Smooth muscle cell (in vitro differentiated cells): ENCODE results near the gene MAP7. TPM values are rescaled to one million over a fixed set of nuclear protein-coding genes. Genes with fewer than 3 reads are reported as not detected.

Experiments used
- DNase-seq: peaks from one replicate; lab custom pipeline; 2025; ENCODE audit not compliant: unreplicated experiment; lab: John Stamatoyannopoulos, UW
- H2AFZ ChIP-seq: fragments of 200-600 bp; sonication (generic); 2 replicates; pipeline ENCODE4 v1.6.0; 2016; ENCODE audit warnings: antibody characterized with exemption, low read depth, mild to moderate bottlenecking
- H3F3A ChIP-seq: fragments of 200-600 bp; sonication (generic); 2 replicates; pipeline ENCODE4 v1.6.0; 2017; ENCODE audit warnings: antibody characterized with exemption, low read depth
- H3K27ac ChIP-seq: fragments of 200-600 bp; sonication (generic); 2 replicates; pipeline ENCODE4 v1.5.1; 2016; ENCODE audit warnings: low read depth, mild to moderate bottlenecking
- H3K27me3 ChIP-seq: fragments of 200-600 bp; sonication (generic); 2 replicates; pipeline ENCODE4 v1.6.1; 2016; ENCODE audit warnings: low read depth, mild to moderate bottlenecking
- H3K36me3 ChIP-seq: fragments of 200-600 bp; sonication (generic); 2 replicates; pipeline ENCODE4 v1.5.1; 2016; ENCODE audit warnings: low read depth
- H3K4me1 ChIP-seq: fragments of 200-600 bp; sonication (generic); 2 replicates; pipeline ENCODE4 v1.5.1; 2016; ENCODE audit warnings: low read depth
- H3K4me2 ChIP-seq: fragments of 200-600 bp; sonication (generic); 2 replicates; pipeline ENCODE4 v1.6.0; 2016; ENCODE audit warnings: mild to moderate bottlenecking
- H3K4me3 ChIP-seq: fragments of 200-600 bp; sonication (generic); 2 replicates; pipeline ENCODE4 v1.5.1; 2016; ENCODE audit warnings: mild to moderate bottlenecking
- H3K79me2 ChIP-seq: fragments of 200-600 bp; sonication (generic); 2 replicates; pipeline ENCODE4 v1.6.0; 2016; ENCODE audit warnings: low read depth, mild to moderate bottlenecking
- H3K9ac ChIP-seq: fragments of 200-600 bp; sonication (generic); 2 replicates; pipeline ENCODE4 v1.6.0; 2016; ENCODE audit warnings: low read depth
- H3K9me3 ChIP-seq: fragments of 200-600 bp; sonication (generic); replicated peaks from 2 replicates; pipeline ENCODE4 v1.5.1; 2016; ENCODE audit warnings: low read depth
- H4K20me1 ChIP-seq: fragments of 200-600 bp; sonication (generic); 2 replicates; pipeline ENCODE4 v1.6.0; 2016; ENCODE audit warnings: low read depth
- WGBS: methylation state at CpG from one replicate; pipeline ENCODE4 v1.1.7; 2016; ENCODE audit warnings: low lambda C conversion rate; 5-methylcytosine and 5-hydroxymethylcytosine counted together
- polyA plus RNA-seq: library from polyadenylated mRNA; unstranded; fragments of >200 nt; fragmentation: Nextera tagmentation; extraction: Ambion mirVana; gene quantifications from 2 replicates; pipeline ENCODE4 v1.2.1, GENCODE V29; 2016
- total RNA-seq: library from RNA; depleted of rRNA; stranded (reverse); fragments of >200 nt; gene quantifications from 2 replicates; pipeline ENCODE4 v1.2.3, GENCODE V29; 2014
- TF ChIP-seq, protein P1 (sequence below): fragments of 200-600 bp; sonication (generic); IDR thresholded peaks from 2 replicates; pipeline ENCODE4 v1.5.1; 2017; ENCODE audit warnings: borderline replicate concordance, mild to moderate bottlenecking, antibody characterized with exemption; ENCODE audit not compliant: insufficient read depth, poor library complexity, severe bottlenecking

MAP7 gene
- total and polyA plus RNA-seq, 2 experiments from 2014 or later, result 1.6 to 8.2 TPM

DNA sequence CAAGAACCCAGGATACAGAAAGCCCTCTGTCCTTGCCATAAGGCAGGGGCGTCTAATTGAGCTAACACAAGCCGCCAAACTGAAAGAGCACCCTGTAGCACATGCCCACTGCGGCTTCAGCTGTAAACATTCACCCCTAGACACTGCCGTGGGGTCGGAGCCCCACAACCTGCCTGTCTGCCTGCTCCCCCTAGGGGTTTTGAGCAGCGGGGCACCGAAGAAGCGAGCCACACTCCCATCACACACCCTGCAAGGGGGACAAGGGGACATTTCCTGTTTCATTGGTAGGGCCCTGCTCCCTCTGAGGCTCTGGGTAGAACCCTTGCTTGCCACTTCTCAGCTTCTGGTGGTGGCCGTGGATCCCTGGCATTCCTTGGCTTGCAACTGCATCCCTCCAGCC, 215.4 kb downstream of the MAP7 start:
- WGBS, result 81% methylated on average over 9 of the region's 9 CpGs
- H3K27ac ChIP-seq, result no peak overlapping the region
- H3K9me3 ChIP-seq, result no peaks in the 10 kb centered on the region
- H3K4me1 ChIP-seq, result no peaks in the 10 kb centered on the region
- no peaks in the 10 kb centered on the region for H4K20me1 ChIP-seq
- H3K27me3 ChIP-seq, result no peaks in the 10 kb centered on the region
- no peak overlapping the region for H3K4me2 ChIP-seq
- H3F3A ChIP-seq, result no peaks in the 10 kb centered on the region
- no peaks in the 10 kb centered on the region for H3K79me2 ChIP-seq
- H3K4me3 ChIP-seq, result no peak overlapping the region
- no peak for DNase-seq
- TF ChIP-seq, protein P1, sequence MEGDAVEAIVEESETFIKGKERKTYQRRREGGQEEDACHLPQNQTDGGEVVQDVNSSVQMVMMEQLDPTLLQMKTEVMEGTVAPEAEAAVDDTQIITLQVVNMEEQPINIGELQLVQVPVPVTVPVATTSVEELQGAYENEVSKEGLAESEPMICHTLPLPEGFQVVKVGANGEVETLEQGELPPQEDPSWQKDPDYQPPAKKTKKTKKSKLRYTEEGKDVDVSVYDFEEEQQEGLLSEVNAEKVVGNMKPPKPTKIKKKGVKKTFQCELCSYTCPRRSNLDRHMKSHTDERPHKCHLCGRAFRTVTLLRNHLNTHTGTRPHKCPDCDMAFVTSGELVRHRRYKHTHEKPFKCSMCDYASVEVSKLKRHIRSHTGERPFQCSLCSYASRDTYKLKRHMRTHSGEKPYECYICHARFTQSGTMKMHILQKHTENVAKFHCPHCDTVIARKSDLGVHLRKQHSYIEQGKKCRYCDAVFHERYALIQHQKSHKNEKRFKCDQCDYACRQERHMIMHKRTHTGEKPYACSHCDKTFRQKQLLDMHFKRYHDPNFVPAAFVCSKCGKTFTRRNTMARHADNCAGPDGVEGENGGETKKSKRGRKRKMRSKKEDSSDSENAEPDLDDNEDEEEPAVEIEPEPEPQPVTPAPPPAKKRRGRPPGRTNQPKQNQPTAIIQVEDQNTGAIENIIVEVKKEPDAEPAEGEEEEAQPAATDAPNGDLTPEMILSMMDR, result no peak
- no peaks in the 10 kb centered on the region for H3K36me3 ChIP-seq
- H2AFZ ChIP-seq, result no peak overlapping the region
- no peak overlapping the region for H3K9ac ChIP-seq

GRCh38 chr6:136334465-136334846, 215.8 kb downstream of the MAP7 start:
- 93% methylated on average over 13 of the region's 13 CpGs for WGBS
- DNase-seq, result no peak
- no peaks in the 10 kb centered on the region for H3K27me3 ChIP-seq
- H4K20me1 ChIP-seq, result no peaks in the 10 kb centered on the region
- no peaks in the 10 kb centered on the region for H3K4me1 ChIP-seq
- no peak overlapping the region for H3K4me2 ChIP-seq
- no peak overlapping the region for H3K27ac ChIP-seq
- TF ChIP-seq, protein P1, result no peak
- no peaks in the 10 kb centered on the region for H3K79me2 ChIP-seq
- no peaks in the 10 kb centered on the region for H3K9me3 ChIP-seq
- H3K9ac ChIP-seq, result no peak overlapping the region
- H3F3A ChIP-seq, result no peaks in the 10 kb centered on the region
- H3K4me3 ChIP-seq, result no peak overlapping the region
- no peak overlapping the region for H2AFZ ChIP-seq
- no peaks in the 10 kb centered on the region for H3K36me3 ChIP-seq

DNA sequence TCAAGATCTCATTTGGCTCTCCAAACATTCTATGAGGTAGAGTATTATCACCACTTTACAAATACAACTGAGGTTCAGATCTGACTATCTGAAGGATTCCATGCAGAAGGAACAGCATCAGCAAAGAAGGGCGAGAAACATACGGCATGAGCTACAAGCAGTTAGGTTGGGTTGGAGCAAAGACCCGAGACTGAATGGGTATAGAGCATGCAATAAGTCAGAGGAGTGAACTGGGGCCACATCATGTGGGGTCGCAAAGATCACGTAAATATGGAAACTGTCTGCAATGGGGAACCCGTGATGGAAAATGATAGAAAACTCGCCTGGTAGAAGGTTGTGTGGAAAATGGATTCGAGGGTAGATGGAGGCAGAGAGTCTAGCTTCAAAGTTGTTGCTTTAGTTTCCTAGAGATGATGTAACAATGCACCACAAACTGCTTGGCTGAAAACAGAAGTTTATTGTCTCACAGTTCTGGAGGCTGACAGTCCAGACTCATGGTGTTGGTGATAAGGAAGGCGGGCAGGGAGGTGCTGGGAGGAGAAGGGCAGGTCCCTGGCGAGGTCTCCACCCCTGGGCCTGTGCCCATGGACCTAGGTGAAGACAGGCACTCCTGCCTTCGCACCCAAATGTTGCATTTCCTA, 216.3 kb downstream of the MAP7 start:
- no peaks in the 10 kb centered on the region for H3K79me2 ChIP-seq
- 91% methylated on average over 11 of the region's 11 CpGs for WGBS
- TF ChIP-seq, protein P1, result no peak
- no peaks in the 10 kb centered on the region for H4K20me1 ChIP-seq
- no peaks in the 10 kb centered on the region for H3K36me3 ChIP-seq
- H3K4me1 ChIP-seq, result no peaks in the 10 kb centered on the region
- no peaks in the 10 kb centered on the region for H3F3A ChIP-seq
- H3K9me3 ChIP-seq, result no peaks in the 10 kb centered on the region
- H3K4me3 ChIP-seq, result no peak overlapping the region
- no peak overlapping the region for H3K4me2 ChIP-seq
- H3K27ac ChIP-seq, result no peak overlapping the region
- DNase-seq, result no peak
- H3K27me3 ChIP-seq, result no peaks in the 10 kb centered on the region
- H2AFZ ChIP-seq, result no peak overlapping the region
- H3K9ac ChIP-seq, result no peak overlapping the region

DNA sequence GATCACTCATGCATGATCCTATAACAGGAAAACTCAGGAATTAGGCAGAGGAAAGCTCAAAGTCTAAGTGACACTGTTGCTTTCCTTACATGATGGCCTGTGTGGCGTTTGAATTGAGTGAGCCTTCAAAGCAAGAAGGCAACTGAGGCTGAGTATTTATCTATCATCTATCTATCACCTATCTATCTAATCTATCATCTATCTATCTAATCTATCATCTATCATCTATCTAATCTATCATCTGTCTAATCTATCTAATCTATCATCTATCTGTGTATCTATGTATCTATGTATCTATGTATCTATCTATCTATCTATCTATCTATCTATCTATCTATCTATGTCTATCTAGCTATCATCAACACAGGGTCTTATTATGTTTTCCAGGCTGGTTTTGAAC, 218.8 kb downstream of the MAP7 start:
- no peak overlapping the region for H2AFZ ChIP-seq
- no peaks in the 10 kb centered on the region for H3K36me3 ChIP-seq
- DNase-seq, result no peak
- TF ChIP-seq, protein P1, result no peak
- no peaks in the 10 kb centered on the region for H3K27me3 ChIP-seq
- 94% methylated on average over 1 of the region's 1 CpG for WGBS
- no peaks in the 10 kb centered on the region for H3K9me3 ChIP-seq
- no peak overlapping the region for H3K4me3 ChIP-seq
- no peak overlapping the region for H3K4me2 ChIP-seq
- no peaks in the 10 kb centered on the region for H3K79me2 ChIP-seq
- H4K20me1 ChIP-seq, result no peaks in the 10 kb centered on the region
- no peak overlapping the region for H3K9ac ChIP-seq
- no peaks in the 10 kb centered on the region for H3F3A ChIP-seq
- H3K4me1 ChIP-seq, result no peaks in the 10 kb centered on the region
- no peak overlapping the region for H3K27ac ChIP-seq
